GM23338 (cell line): ENCODE data around the gene KIF22.

ENCODE experiments used
- CREB1 ChIP-seq: fragments of 250-450 bp; sonication (Bioruptor Pico); IDR thresholded peaks from 2 replicates; pipeline ENCODE4 v1.5.0; 2020; ENCODE audit warnings: low read depth, mild to moderate bottlenecking, moderate library complexity
- JUNB ChIP-seq: IDR thresholded peaks from one replicate; pipeline ENCODE4 v1.6.1; 2016; ENCODE audit warnings: antibody characterized with exemption; ENCODE audit not compliant: unreplicated experiment
- STAT1 ChIP-seq: IDR thresholded peaks from one replicate; pipeline ENCODE4 v1.6.1; 2016; ENCODE audit warnings: antibody characterized with exemption; ENCODE audit not compliant: unreplicated experiment
- TF ChIP-seq, protein P1 (sequence below), 2 experiments: fragments of 200-600 bp in 1 of 2; sonication (generic) in 1 of 2; conservative IDR thresholded peaks; 2 replicates each; pipeline versions ENCODE4 v1.5.1 to v1.6.1; 2016 to 2017; ENCODE audit warnings: antibody characterized with exemption in 2 of 2, low read depth in 2 of 2, mild to moderate bottlenecking in 2 of 2, moderate library complexity in 1 of 2

DNA sequence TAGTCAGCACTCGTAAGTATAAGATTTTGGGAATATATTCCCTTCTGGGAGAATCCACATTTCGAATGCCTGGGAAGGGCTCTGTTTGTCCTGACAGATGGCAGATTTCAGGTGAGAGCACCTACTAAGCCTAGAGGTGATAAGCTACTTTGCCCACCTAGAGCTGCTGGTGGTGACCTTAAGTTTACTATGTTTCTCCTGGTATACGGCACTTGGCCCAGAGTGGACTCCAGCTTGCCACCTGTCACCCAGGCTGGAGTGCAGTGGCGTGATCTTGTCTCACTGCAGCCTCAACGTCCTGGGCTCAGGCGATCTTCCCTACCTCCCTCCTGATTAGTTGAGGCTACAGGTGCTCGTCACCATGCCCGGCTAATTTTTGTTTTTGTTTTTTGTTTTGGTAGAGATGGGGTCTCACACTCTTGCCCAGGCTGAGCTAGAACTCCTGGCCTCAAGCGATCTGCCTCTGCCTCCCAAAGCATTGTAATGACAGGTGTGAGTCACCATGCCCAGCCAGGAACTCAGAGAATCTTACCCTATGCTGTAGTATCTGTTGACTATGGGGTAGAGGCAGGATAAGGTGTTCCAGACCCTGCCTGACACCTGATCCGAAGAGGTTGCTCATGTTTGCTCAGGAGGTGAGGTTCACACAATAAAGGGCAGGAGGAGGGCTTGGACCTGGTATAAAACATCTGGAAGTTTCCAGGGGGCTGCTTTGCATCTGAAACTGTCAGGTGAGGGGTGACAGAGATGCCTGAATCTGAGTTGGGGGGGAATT is 12.8 kb upstream of the KIF22 start, which contains the start of gene ZG16:
- TF ChIP-seq, protein P1, sequence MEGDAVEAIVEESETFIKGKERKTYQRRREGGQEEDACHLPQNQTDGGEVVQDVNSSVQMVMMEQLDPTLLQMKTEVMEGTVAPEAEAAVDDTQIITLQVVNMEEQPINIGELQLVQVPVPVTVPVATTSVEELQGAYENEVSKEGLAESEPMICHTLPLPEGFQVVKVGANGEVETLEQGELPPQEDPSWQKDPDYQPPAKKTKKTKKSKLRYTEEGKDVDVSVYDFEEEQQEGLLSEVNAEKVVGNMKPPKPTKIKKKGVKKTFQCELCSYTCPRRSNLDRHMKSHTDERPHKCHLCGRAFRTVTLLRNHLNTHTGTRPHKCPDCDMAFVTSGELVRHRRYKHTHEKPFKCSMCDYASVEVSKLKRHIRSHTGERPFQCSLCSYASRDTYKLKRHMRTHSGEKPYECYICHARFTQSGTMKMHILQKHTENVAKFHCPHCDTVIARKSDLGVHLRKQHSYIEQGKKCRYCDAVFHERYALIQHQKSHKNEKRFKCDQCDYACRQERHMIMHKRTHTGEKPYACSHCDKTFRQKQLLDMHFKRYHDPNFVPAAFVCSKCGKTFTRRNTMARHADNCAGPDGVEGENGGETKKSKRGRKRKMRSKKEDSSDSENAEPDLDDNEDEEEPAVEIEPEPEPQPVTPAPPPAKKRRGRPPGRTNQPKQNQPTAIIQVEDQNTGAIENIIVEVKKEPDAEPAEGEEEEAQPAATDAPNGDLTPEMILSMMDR (conservative IDR thresholded peaks at IDR 0.05; ENCODE audit: low read depth in 2 of 2): no peak
- TF ChIP-seq STAT1 (no peak), CREB1 (CRISPR knock-in tag) (no peak), JUNB (no peak)
